Right cardiac atrium (tissue), 5 donors: Measurements from ENCODE around the gene WDR49. TPM values are rescaled to one million over a fixed set of nuclear protein-coding genes. Genes with fewer than 3 reads are reported as not detected.

Experiments
- ATAC-seq, 2 donors: fragments of 200-7000 bp; cut with Tn5 transposase; one replicate each; pipeline versions ENCODE4 v1.8.0 to v1.9.1; 2020; ENCODE audit warnings: moderate library complexity in 2 of 2, mild to moderate bottlenecking in 1 of 2
- DNase-seq, 3 donors: peaks; one replicate each; pipeline ENCODE4 v3.0.0-alpha.2; 2020
- H3K27ac ChIP-seq: one replicate; pipeline ENCODE4 v1.5.1; 2013; ENCODE audit warnings: mild to moderate bottlenecking, low read length, control low read depth, moderate library complexity
- H3K27me3 ChIP-seq: one replicate; pipeline ENCODE4 v1.6.1; 2013; ENCODE audit not compliant: control insufficient read depth, insufficient read depth
- H3K4me1 ChIP-seq: one replicate; pipeline ENCODE4 v1.6.1; 2013; ENCODE audit warnings: low read length; ENCODE audit not compliant: control insufficient read depth, insufficient read depth
- H3K4me3 ChIP-seq: one replicate; pipeline ENCODE4 v1.5.1; 2013; ENCODE audit warnings: low read length, control low read depth
- H3K9me3 ChIP-seq: one replicate; pipeline ENCODE4 v1.6.1; 2013; ENCODE audit warnings: low read length; ENCODE audit not compliant: control insufficient read depth
- WGBS: extraction: QIAGEN DNeasy Blood & Tissue Kit; methylation state at CpG from one replicate; pipeline ENCODE4 v1.1.7; 2013; 5-methylcytosine and 5-hydroxymethylcytosine counted together
- intact Hi-C, 4 donors: fragments of 100-400 bp; cut with DNase I; formaldehyde crosslinking; loops; one replicate each; pipeline versions ENCODE4 v1.11.0 to v1.14.0; 2022 to 2023
- polyA plus RNA-seq: library from polyadenylated mRNA; stranded (reverse); fragments of 200-250 nt; gene quantifications from one replicate; pipeline ENCODE4 v1.2.3, GENCODE V29; 2013
- total RNA-seq, 4 donors: library from RNA; stranded (reverse); fragmentation: NEBNext Ultra II Directional; extraction: Animal tissue kit (Norgen Biotek cat#: 25700); gene quantifications; one replicate each; pipeline ENCODE4 v1.2.1, GENCODE V29; 2021
- donor health status: healthy with polysubstance abuse.
- donor health status: DM: no; HTN: yes; CAD: no.
- donor health status: DM: no; HTN: no; CAD: no.
- donor health status: DM: no; HTN: yes; CAD: no; lungs with severe emphysema.
- donor health status: DM: yes; HTN: yes; CAD: no.

The WDR49 gene
- total and polyA plus RNA-seq, 5 donors = 4.4 to 29.6 (median 25.3) TPM

- H3K27me3 ChIP-seq = no peaks in the 10 kb centered on the region
- H3K4me1 ChIP-seq = no peaks in the 10 kb centered on the region
- 77% methylated on average over 1 of the region's 1 CpG for WGBS
- intact Hi-C loops = no loop called here
- H3K9me3 ChIP-seq = no peaks in the 10 kb centered on the region
- ATAC-seq (no peak), DNase-seq (no peak)
- no peak overlapping the region for H3K4me3 ChIP-seq
- no peak overlapping the region for H3K27ac ChIP-seq
Measured at GRCh38 chr3:167668651-167669050, 14.9 kb upstream of the WDR49 start.

- H3K27ac ChIP-seq = no peak overlapping the region
- no peaks in the 10 kb centered on the region for H3K27me3 ChIP-seq
- ATAC-seq (no peak), DNase-seq (no peak)
- no peak overlapping the region for H3K4me3 ChIP-seq
- 77% methylated on average over 2 of the region's 2 CpGs for WGBS
- H3K4me1 ChIP-seq = no peaks in the 10 kb centered on the region
- H3K9me3 ChIP-seq = no peaks in the 10 kb centered on the region
- intact Hi-C loops = no loop called here
Measured at GRCh38 chr3:167666563-167666962, 12.8 kb upstream of the WDR49 start.

GRCh38 chr3:167662919-167663400, 9.2 kb upstream of the WDR49 start:
- no peaks in the 10 kb centered on the region for H3K9me3 ChIP-seq
- H3K27ac ChIP-seq = no peak overlapping the region
- ATAC-seq (no peak), DNase-seq (no peak)
- H3K27me3 ChIP-seq = no peaks in the 10 kb centered on the region
- 84% methylated on average over 5 of the region's 5 CpGs for WGBS
- H3K4me1 ChIP-seq = no peaks in the 10 kb centered on the region
- intact Hi-C loops = no loop called here
- H3K4me3 ChIP-seq = no peak overlapping the region

- intact Hi-C loops = no loop called here
- 71% methylated on average over 3 of the region's 3 CpGs for WGBS
- Histone ChIP-seq H3K4me3 (no peak overlapping the region), H3K4me1 (no peaks in the 10 kb centered on the region), H3K27me3 (no peaks in the 10 kb centered on the region), H3K9me3 (no peaks in the 10 kb centered on the region), H3K27ac (no peak overlapping the region)
- ATAC-seq (no peak), DNase-seq (no peak)
Measured at GRCh38 chr3:167657684-167658225, 4.0 kb upstream of the WDR49 start.

- intact Hi-C loops = no loop called here
- no peak for ATAC-seq
Measured at GRCh38 chr3:167656821-167657220, 3.1 kb upstream of the WDR49 start.

GRCh38 chr3:167653155-167653554, 587 bp downstream of the WDR49 start:
- ATAC-seq = no peak
- 76% methylated on average over 1 of the region's 1 CpG for WGBS

More at GRCh38 chr3:167656821-167657220, 3.1 kb upstream of the WDR49 start:
- Histone ChIP-seq H3K4me1 (no peaks in the 10 kb centered on the region), H3K27ac (no peak overlapping the region), H3K4me3 (no peak overlapping the region), H3K27me3 (no peaks in the 10 kb centered on the region), H3K9me3 (no peaks in the 10 kb centered on the region)
- DNase-seq = no peak
- 41% methylated on average over 1 of the region's 1 CpG for WGBS

GRCh38 chr3:167651826-167652225, 1.9 kb downstream of the WDR49 start:
- intact Hi-C loops = no loop called here
- H3K27ac ChIP-seq = no peak overlapping the region
- no peaks in the 10 kb centered on the region for H3K27me3 ChIP-seq
- no peak overlapping the region for H3K4me3 ChIP-seq
- DNase-seq = no peak
- WGBS = 91% methylated on average over 1 of the region's 1 CpG
- ATAC-seq = no peak
- no peaks in the 10 kb centered on the region for H3K9me3 ChIP-seq
- H3K4me1 ChIP-seq = no peaks in the 10 kb centered on the region

More at GRCh38 chr3:167653155-167653554, 587 bp downstream of the WDR49 start:
- Histone ChIP-seq H3K4me1 (no peaks in the 10 kb centered on the region), H3K4me3 (no peak overlapping the region), H3K27me3 (no peaks in the 10 kb centered on the region), H3K9me3 (no peaks in the 10 kb centered on the region), H3K27ac (no peak overlapping the region)
- intact Hi-C loops = no loop called here
- DNase-seq = no peak

- intact Hi-C loops = no loop called here
- WGBS = 78% methylated on average over 2 of the region's 2 CpGs
- DNase-seq (no peak), ATAC-seq (no peak)
- Histone ChIP-seq H3K27me3 (no peaks in the 10 kb centered on the region), H3K4me3 (no peak overlapping the region), H3K9me3 (no peaks in the 10 kb centered on the region), H3K4me1 (no peaks in the 10 kb centered on the region), H3K27ac (no peak overlapping the region)
Measured at GRCh38 chr3:167650459-167650858, 3.3 kb downstream of the WDR49 start.

GRCh38 chr3:167649746-167650145, 4.0 kb downstream of the WDR49 start:
- no peaks in the 10 kb centered on the region for H3K4me1 ChIP-seq
- no peak overlapping the region for H3K4me3 ChIP-seq
- H3K27me3 ChIP-seq = no peaks in the 10 kb centered on the region
- DNase-seq (no peak), ATAC-seq (no peak)
- WGBS = 83% methylated on average over 1 of the region's 1 CpG
- H3K9me3 ChIP-seq = no peaks in the 10 kb centered on the region
- no peak overlapping the region for H3K27ac ChIP-seq
- intact Hi-C loops = no loop called here

- no peaks in the 10 kb centered on the region for H3K4me1 ChIP-seq
- no peak for DNase-seq
- no peaks in the 10 kb centered on the region for H3K27me3 ChIP-seq
- intact Hi-C loops = no loop called here
- no peaks in the 10 kb centered on the region for H3K9me3 ChIP-seq
- no peak for ATAC-seq
- 72% methylated on average over 1 of the region's 1 CpG for WGBS
- H3K27ac ChIP-seq = no peak overlapping the region
- H3K4me3 ChIP-seq = no peak overlapping the region
Measured at GRCh38 chr3:167644611-167645010, 9.1 kb downstream of the WDR49 start.

- 51% methylated on average over 5 of the region's 5 CpGs for WGBS
- Histone ChIP-seq H3K4me3 (no peak overlapping the region), H3K9me3 (no peaks in the 10 kb centered on the region), H3K27me3 (no peaks in the 10 kb centered on the region), H3K27ac (no peak overlapping the region), H3K4me1 (no peaks in the 10 kb centered on the region)
- no peak for DNase-seq
- intact Hi-C loops = no loop called here
- no peak for ATAC-seq
Measured at GRCh38 chr3:167631471-167631870, 22.3 kb downstream of the WDR49 start.

- no peak for DNase-seq
- ATAC-seq = no peak
- intact Hi-C loops = no loop called here
- Histone ChIP-seq H3K4me1 (no peaks in the 10 kb centered on the region), H3K4me3 (no peak overlapping the region), H3K27me3 (no peaks in the 10 kb centered on the region), H3K9me3 (no peaks in the 10 kb centered on the region), H3K27ac (no peak overlapping the region)
Measured at GRCh38 chr3:167626490-167626889, 27.3 kb downstream of the WDR49 start.
